Skeletal muscle cell (primary cell): ENCODE results near the gene ATXN10.
A peak's percentile ranks its signal among the peaks of the same experiment; 100 is the strongest.
"Not testable (repeated sequence)": the region's sequence is repeated elsewhere in the genome, so short reads cannot be mapped to it uniquely, and the experiment has no call there.

Experiments used
- DNase-seq: peaks from one replicate; pipeline ENCODE4 v3.0.0-alpha.2; 2010; ENCODE audit warnings: low read depth
- H3K4me3 ChIP-seq: 2 replicates; pipeline ENCODE4 v1.5.1; 2011; ENCODE audit warnings: low read depth, mild to moderate bottlenecking, control low read depth, low read length, moderate library complexity

Gene ATXN10

DNA sequence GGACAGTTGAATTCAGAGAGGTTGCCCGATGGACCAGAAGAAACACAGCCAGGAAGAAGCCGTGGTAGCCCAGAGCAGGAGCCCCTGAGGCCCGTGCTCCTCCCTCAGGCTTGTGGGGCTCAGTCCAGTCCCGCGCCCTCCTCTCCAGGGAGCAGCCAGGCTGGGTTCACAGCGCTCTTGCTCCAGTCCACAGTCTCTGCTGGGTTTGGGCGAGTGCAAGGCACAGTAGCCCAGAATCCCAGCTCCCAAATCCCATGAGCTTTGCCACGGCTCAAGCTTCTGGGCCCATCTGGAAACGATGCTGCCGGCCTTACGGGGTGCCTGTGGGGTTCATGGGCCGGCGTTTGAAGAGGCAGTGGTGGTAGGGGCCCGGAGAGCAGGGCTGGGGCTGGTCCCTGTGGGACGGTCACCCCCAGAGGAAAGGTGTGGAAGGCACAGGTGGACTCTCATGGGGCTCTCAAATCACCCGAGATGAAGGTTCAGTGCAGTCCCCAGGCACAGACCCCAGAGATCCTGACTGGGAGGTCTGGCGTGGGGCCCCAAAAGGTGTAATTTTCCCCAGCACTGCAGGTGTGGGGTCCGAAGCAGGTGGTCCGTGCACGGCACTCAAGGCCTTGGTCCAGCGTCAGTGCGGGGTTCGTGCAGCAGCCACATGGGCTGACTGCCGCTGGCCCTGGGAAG lies 30.6 kb upstream of the ATXN10 start:
- H3K4me3 ChIP-seq, result no peak overlapping the region
- DNase-seq, result no peak

DNA sequence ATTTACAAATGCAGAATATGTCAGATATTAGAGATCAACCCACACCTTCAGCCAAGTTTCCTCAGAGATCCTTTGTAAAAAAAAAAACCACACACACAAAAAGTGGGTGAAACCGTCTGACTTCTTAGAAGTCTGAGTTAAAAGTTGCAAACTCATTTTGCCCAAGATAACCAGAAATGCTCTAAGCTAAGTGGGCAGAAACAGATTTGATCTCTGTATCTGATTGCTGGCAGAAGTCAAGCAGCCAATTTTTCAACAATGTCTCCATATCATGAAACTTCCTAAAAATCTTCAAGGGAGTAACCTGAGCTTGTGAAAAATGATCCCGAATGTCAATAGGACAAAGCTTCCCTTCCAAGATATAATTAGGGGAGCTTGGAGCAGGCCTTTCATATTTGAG lies 28.6 kb upstream of the ATXN10 start:
- DNase-seq, result no peak
- no peak overlapping the region for H3K4me3 ChIP-seq

DNA sequence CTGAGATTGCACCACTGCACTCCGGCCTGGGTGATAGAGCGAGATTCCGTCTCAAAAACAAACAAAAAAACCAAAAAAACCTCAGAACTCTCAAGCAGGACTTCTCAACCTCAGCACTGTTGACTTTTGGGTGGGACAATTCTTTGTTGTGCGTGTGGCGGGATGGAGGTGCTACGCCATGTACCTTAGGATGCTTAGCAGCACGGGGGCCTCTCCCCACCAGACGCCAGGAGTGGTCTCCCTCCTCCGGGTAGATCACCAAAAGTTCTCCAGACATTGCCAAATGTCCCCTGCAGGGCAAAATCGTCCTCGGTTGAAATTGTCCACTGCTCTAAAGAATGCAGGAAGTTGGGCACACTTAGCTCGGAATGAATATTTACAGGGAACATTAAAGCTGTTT lies 26.9 kb upstream of the ATXN10 start:
- no peak for DNase-seq

DNA sequence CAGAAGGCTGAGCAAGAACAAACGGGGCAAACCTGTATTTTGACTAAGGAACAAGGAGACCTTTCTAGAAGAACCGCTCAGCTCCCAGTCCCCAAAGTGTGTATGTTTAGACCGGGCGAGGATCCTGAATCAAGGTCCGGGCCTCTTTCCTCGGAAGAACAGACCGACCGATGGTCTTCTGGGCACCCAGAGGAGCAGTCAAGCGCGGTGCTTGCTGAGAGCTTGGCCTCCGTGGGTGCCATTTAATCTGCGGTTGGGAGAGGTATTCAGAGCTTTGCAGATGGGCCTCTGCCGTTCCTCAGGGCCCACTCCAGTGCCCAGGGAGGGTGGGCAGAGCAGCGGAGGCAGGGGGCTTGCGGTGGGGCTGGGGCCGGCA lies 26.5 kb upstream of the ATXN10 start:
- no peak for DNase-seq
- H3K4me3 ChIP-seq, result peak overlapping the region; percentile 21

More for the DNA sequence above, 26.9 kb upstream of the ATXN10 start:
- H3K4me3 ChIP-seq, result no peak overlapping the region

DNA sequence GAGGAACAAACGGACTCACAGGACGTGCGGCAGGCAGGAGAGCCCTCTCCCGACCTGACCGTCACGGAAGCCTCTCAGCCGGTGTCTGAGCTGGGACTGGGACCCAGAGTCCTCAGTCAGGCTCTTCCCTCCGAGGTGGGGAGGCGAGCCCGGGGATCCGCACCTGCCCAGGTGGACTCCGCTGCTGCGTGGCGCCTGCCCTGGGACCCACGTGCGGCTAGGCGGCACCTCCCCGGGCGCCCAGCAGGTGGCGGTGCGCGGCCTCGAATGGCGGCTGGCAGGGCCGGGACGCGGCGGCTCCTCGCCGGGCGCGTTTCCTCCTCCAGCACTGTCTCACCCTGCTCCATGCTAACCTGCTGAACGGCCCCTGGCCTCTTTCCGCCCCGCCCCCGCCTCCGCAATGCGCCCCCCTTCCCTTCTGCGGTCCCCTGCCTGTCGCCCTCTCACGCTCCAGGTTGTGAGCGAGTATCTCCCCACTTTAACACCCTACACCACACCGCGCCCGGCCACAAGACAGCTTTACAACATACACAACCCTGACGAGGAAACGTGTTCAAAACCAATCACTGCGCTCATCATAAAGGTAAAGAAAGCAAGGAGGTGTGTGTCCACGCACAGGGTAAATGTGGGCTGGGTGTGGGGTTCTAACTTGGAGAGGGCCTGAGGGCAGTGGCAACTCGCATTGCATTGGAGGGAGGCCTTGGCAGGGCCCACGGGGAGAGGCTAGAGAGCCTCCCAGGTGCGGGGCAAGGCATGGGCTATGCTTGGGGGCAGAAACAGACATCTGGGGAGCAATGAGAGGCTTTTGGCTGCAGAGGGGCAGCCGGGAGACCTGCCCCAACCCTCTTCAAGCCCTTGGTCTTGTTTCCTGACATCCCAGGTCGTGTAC lies 25.9 kb upstream of the ATXN10 start:
- peak overlapping the region; percentile 21 for H3K4me3 ChIP-seq

DNA sequence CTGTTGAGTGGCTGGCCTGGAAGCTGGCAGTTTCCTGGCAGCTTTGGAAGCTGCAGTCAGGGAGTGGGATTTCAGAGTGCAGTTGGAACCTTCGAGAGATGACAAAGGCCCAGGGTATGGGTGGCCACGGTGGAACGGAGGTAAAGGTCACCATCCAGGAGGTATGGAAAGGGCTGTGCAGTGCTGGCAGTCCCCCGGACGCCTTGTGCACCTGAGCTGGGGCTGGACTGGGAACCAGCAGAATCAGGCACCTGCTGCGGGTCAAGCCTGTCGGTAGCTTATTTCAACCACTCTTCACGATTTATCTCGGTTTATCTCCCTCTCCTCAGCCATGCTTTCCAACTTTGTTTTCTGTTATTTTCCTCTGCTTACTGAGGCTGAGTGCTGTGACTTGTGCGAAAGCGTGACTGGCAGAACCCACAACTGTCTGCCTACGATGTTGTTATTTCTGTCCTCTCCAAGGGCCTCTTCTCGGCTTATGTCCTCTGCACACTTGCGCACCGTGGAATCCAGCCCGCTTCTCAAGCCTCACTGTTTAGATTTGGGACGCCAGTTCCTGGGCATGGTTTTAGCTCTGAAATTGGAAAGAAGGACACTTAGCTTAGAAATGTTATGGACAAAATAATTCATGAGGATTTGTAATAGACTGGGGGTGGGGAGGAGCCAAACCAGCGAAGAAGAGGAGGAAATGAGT lies 24.0 kb upstream of the ATXN10 start:
- DNase-seq, result no peak
- no peak overlapping the region for H3K4me3 ChIP-seq

More for the DNA sequence above, 25.9 kb upstream of the ATXN10 start:
- no peak for DNase-seq

DNA sequence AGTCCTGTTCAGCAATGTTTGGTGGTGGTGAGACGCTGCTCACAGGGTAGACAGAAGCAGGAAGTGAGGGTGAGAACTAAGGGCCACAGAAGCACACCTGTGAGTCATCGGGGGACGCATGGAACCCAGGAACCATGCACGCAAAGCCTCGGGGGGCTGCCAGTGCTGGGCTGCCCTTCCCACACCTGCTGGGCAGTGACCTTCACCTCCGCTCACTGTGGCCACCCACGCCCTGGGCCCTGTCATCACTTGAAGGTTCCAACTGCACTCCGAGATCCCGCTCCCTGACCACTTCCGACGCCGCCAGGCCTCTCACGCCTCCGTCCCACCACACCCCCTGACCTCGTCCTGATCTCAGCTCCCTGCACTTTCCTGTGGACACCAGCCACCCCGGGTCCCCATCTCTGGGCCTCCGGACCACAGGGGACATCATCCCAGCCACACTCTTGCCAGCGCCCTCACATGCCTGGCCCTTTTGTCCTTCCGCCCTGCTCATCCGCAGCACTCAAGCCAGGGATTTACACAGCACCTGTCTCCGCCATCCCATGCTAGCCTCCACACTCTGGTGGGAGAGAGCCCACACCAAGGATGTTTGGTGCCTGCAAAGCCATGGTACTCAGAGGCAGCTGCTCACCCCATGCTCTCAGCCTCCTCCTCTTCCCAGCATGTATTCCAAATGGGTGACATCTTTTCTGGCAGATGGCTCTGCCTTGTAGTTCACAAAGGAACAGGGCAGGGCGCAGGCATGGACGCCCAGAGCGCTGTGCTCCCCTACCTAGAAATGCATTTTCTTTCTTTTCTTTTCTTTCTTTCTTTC lies 23.1 kb upstream of the ATXN10 start:
- DNase-seq, result no peak
- no peak overlapping the region for H3K4me3 ChIP-seq

DNA sequence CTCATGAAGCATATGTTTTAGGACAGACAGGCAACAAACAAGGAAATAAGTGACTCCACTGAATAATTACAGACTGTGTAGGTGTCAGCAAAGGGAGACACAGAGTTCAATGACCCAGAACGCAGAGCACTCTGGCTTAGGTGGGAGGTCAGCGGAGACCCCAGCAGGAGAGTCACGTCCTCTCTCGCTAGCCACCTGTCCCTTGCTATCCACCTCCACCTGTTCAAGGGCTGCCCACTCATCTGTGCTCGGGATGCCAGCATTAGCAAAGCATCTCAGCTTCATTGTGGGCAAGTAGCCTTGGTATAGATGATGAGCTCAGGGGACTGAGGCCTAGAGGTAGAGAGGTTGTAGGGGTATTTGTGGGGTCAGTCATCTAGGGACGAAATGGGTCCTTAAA lies 21.8 kb upstream of the ATXN10 start:
- DNase-seq, result no peak
- H3K4me3 ChIP-seq, result no peak overlapping the region

DNA sequence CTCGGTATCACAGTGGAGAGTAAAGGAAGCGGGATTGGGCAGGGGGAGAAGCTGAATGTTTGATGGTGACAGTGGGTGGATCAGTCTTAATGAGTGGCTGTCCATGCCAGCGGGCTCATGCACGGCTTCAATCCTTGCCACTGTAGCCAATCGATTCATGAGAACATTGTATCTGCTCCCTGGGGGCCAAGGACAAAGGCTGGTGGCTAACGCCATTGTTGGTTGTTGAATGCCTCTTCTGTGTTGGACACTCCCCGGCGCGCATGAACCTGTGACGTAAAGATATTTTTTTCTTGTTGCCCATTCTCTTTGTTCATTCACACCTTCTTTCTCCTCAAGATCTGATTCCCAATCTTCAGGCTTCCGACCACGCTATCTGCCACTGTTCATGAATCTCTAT lies 20.9 kb upstream of the ATXN10 start:
- no peak for DNase-seq
- H3K4me3 ChIP-seq, result no peak overlapping the region

DNA sequence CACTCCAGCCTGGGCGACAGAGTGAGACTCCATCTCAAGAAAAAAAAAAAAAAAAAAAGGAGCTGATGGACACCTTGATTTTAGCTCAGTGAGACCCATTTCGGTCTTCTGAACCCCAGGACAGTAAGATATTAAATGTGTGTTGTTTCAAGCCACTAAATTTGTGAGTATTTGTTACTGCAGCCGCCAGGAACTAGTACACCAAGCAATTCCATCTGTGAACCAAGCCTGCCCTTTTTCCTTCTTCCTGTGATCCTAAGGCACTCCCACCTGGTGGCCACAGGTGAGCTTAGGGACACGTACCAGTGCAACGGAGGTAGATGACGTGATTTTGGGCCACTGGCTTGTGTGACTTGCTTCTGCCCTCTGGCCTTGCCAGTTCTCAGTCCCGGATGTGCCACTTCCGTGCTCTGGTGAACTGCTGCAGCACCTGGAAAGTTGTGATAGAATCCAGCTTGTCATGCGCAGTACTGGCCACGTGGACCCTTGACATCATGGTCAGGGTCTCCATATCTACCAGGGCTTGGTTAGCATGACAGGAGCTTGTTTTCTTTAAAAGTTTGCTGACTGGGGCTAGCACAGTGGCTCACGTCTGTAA lies 19.6 kb upstream of the ATXN10 start:
- no peak overlapping the region for H3K4me3 ChIP-seq
- DNase-seq, result no peak

DNA sequence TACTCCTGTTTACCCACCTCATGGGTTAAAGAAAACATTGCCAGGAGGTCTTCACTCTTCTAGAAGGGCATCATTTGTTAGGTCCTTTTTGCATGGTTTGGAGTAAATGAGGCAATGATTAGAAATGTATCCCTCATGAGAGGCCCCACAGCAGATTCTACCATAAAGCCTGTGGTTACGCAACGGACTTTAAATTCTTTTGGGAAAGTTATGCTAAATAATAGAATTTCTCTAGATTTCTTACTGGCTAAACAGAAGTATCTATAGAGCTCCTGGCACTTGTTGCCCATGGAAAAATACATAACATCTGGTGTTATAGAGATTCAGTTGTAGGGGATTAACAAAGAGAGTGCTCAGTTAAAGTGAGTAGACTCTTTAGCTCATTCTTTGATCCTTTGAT lies 15.1 kb upstream of the ATXN10 start:
- no peak for DNase-seq
- no peak overlapping the region for H3K4me3 ChIP-seq

DNA sequence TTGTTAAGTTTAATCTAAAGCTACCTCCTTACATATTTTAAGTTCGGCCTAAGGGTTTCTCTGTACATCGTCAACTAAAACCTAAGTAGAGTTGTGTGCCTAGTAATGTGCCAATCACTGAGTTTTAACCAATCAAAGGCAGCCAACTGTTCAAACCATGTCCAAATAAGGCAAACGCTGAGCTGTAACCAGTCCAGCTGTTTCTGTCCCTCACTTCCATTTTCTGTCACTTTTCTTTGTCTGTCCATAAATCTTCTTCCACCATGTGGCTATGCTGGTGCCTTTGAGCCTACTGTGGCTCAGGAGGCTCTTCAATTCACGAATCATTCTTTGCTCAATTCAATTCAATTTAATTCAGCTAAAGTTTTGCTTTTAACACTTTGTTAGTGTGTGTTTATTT lies 13.9 kb upstream of the ATXN10 start:
- no peak overlapping the region for H3K4me3 ChIP-seq
- no peak for DNase-seq

DNA sequence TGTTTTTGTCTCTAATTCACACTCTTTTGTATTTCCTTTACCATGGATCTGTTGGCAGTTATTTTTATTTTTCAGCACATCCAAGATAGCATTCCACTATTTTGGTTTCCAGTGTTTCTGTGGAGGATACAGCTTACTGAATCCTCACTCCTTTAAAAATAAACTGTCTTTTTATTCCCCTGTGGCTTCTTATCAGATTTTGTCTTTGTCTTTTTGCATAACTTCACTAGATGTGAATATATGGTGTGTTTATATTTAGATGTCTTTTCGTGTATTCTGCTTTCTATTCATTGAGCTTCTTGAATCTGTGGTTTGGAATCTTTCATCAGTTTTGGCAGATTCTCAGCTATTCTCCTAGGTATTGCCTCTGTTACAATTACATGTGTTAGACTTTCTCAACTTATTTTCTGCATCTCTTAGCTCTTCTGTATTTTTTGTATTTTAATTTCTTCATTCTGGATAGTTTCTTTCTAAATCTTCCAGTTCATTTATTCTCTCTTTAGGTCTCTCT lies 7.4 kb upstream of the ATXN10 start:
- H3K4me3 ChIP-seq, result no peak overlapping the region
- no peak for DNase-seq

DNA sequence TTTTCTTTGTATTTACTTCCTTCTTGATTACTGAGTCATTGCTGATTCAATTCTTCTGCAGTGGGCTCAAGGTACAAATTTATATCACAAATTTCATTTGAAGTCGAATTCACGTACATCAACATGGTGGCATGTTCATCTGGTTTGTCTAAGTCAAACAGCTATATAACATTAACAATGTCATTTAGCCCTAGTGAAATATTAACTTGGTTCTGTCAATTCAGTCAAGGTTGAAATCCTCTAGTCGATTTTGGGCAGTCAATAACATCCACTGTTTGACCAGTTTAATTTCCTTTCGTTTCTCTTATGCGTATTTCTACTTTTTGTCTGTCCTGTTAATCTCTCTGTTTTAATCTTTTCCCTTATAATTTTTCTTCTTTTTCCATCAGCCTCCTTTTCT lies 4.1 kb upstream of the ATXN10 start:
- H3K4me3 ChIP-seq, result no peak overlapping the region

DNA sequence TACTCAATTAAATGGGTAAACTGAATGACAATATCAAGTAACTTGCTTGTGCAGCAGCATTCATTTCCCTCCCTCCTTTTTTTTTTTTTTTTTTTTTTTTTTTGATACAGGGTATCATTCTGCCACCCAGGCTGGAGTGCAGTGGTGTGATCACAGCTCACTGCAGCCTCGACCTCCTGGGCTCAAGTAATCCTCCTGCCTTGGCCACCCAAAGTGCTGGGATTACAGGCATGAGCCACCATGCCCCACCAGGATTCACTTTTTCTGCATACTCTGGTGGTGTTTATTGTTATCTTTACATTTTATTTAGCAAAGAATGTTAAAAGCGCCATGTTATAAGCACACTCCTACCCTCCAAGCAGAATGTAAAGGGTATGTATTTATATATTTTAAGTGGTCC lies 1.3 kb upstream of the ATXN10 start:
- DNase-seq, H3K4me3 ChIP-seq: not testable (repeated sequence)

More for the DNA sequence above, 4.1 kb upstream of the ATXN10 start:
- no peak for DNase-seq

DNA sequence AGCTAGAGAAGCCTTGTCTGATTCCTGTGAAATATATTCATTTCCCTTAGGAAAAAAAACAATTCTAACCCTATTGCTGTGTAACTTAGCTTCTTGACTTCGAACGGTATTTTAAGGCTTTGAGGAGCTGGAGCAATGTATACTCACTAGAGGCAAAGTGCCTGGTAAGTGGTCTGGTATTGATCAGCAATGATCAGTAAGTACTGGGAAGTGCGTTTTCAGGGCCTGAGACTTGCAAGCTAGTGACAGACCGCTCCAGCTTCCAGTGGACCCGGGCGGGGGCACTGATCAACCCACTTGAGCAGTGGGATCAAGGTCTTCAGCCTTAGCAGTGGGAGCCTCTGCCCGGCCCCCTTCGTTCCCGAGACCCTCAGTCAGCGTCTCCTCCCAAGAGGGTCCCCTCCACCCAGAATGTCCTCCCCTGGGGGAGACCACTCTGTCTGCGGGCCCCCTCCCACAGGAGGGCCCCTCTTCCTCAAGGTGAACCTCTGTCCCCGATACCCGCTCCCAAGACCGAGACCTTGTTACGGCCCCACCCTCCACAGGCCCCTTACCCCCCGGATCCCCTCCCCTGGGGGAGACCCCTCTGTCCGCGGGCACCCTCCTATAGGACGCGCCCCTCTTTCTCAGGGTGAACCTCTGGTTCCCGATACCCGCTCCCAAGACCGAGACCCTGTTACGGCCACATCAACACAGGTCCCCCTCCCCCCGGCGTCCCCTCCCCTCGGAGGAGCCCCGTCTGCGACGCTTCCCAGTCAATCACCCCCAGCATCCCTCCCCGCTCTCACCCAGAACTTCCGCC lies 452 bp upstream of the ATXN10 start:
- DNase-seq, result no peak
- H3K4me3 ChIP-seq, result peak overlapping the region; percentile 92

DNA sequence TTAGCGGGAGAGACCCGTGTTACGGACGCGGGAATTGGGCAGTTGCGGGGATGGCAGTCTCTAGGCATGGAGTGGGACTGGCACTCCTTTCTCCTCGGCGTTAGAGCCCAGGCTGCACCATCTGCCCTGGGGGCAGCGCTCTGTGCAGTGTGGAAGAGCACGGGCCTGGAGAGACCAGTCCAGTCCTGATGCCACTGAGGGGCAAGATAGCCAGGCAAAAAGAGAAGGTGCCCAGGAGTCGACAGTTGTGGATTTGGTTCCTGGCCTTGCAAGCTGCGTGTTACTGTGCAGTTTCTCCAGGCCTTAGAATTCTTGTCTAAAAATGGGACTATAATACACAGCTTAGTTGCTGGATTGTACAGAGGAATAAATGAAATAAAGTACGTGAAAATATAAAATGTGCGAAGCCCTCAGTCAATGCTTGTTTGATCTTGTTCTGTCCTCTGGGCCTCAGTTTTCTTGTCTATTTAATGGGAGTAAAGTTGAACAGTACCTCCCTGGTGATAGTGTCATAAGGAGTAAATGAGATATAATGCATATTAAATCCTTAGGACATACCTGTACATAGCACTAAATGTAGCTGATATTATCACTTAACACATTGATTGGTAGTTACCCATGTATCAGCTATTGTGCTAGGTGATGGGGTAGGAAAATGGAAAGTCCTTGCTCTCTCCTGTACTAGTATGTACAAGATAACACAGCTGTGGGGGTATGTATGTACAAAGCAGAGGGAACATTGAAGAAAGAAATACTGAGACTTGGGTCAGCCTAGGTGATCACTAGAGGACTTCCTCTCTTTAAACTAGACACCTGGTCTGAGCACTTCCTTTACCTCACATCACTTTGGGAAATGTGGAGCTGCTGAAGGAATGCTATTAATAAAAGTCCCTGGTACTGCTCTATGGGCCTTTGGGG lies 1.2 kb downstream of the ATXN10 start:
- no peak for DNase-seq
- peak overlapping the region; percentile 92 for H3K4me3 ChIP-seq
